Gastroesophageal sphincter (tissue), 3 donors: Measurements from ENCODE around the gene TEX2.

Experiments
- POLR2A ChIP-seq, 2 donors: fragments of 450-650 bp; IDR thresholded peaks; one replicate each; pipeline ENCODE4 v1.6.1; 2017; ENCODE audit warnings: antibody characterized with exemption in 2 of 2, mild to moderate bottlenecking in 2 of 2, moderate library complexity in 1 of 2
- POLR2AphosphoS5 ChIP-seq: sonication (generic); formaldehyde crosslinking; IDR thresholded peaks from one replicate; pipeline ENCODE4 v1.6.1; 2017; ENCODE audit warnings: antibody characterized with exemption
- TF ChIP-seq, protein P1 (sequence below), 4 experiments: fragments of 200-600 bp in 2 of 4; fragments of 450-650 bp in 2 of 4; sonication (generic) in 1 of 4; IDR thresholded peaks; one replicate each; pipeline ENCODE4 v1.5.1; 2017 to 2019; ENCODE audit warnings: antibody characterized with exemption in 4 of 4, mild to moderate bottlenecking in 2 of 4, moderate library complexity in 2 of 4

DNA sequence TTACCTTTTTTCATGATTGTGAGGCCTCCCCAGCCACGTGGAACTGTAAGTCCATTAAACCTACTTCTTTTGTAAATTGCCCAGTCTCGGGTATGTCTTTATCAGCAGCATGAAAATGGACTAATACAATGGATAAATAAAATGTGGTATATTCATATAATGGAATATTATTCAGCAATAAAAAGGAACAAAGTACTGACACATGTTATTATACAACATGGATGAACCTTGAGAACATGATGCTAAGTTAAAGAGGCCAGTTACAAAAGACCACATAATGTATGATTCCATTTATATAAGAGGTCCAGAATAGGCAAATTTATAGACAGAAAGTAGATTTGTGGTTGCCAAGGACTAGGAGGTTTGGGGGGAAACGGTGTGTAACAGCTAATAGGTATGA is 138.5 kb downstream of the TEX2 start:
- TF ChIP-seq, protein P1, sequence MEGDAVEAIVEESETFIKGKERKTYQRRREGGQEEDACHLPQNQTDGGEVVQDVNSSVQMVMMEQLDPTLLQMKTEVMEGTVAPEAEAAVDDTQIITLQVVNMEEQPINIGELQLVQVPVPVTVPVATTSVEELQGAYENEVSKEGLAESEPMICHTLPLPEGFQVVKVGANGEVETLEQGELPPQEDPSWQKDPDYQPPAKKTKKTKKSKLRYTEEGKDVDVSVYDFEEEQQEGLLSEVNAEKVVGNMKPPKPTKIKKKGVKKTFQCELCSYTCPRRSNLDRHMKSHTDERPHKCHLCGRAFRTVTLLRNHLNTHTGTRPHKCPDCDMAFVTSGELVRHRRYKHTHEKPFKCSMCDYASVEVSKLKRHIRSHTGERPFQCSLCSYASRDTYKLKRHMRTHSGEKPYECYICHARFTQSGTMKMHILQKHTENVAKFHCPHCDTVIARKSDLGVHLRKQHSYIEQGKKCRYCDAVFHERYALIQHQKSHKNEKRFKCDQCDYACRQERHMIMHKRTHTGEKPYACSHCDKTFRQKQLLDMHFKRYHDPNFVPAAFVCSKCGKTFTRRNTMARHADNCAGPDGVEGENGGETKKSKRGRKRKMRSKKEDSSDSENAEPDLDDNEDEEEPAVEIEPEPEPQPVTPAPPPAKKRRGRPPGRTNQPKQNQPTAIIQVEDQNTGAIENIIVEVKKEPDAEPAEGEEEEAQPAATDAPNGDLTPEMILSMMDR (IDR thresholded peaks at IDR 0.05): no peak
- TF ChIP-seq POLR2AphosphoS5 (no peak), POLR2A (IDR thresholded peaks at IDR 0.05) (no peak)
